ENCODE data around the gene BCHE. TPM values are rescaled to one million over a fixed set of nuclear protein-coding genes. Genes with fewer than 3 reads are reported as not detected.
"Not testable (repeated sequence)": the region's sequence is repeated elsewhere in the genome, so short reads cannot be mapped to it uniquely, and the experiment has no call there.

Gene BCHE
- total RNA-seq, 2 experiments from 2014 or later: not detected

DNA sequence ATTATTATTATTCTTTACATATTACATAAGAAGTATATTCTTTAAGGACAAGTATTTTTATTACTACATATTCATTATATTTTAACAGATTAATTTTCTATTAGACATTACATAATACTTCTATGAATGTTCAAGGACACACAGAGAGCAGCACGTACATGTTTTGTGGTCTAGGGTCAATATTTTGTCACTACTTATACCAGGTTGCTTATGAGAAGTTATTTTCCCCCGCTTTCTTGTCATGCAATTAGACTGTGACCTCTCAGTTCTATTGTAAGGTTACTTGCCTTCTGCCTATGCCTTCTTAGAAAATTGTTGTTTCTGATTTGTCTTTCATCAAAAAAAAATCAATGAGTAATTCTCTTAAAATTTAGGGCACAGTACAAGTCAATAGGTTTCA, 21.5 kb downstream of the BCHE start:
- Mint-ChIP-seq H3K27ac (no peak overlapping the region), H3K4me1 (no peaks in the 10 kb centered on the region), H3K9me3 (ENCODE audit: low read depth) (peaks cover 8% of the 10 kb centered on the region), H3K4me3 (no peak overlapping the region), H3K36me3 (ENCODE audit: low read depth) (no peaks in the 10 kb centered on the region), H3K27me3 (no peaks in the 10 kb centered on the region)
- ATAC-seq (no peak), DNase-seq (no peak)
- ChIA-PET POLR2A (no interaction called here), CTCF (no interaction called here)
- intact Hi-C loops (cut with DNase I, micrococcal nuclease): no loop called here

- Mint-ChIP-seq H3K9me3 (ENCODE audit: low read depth) (peaks cover 8% of the 10 kb centered on the region), H3K36me3 (ENCODE audit: low read depth) (no peaks in the 10 kb centered on the region), H3K27ac (no peak overlapping the region), H3K27me3 (no peaks in the 10 kb centered on the region), H3K4me1 (no peaks in the 10 kb centered on the region), H3K4me3 (no peak overlapping the region)
- ATAC-seq (no peak), DNase-seq (no peak)
- ChIA-PET POLR2A (no interaction called here), CTCF (no interaction called here)
- intact Hi-C loops (cut with DNase I, micrococcal nuclease): no loop called here
Measured at GRCh38 chr3:165814380-165814779, 22.8 kb downstream of the BCHE start.

GRCh38 chr3:165807937-165808336, 29.3 kb downstream of the BCHE start:
- H3K4me1 Mint-ChIP-seq; H3K36me3 Mint-ChIP-seq (ENCODE audit: low read depth); ATAC-seq; H3K27me3 Mint-ChIP-seq; H3K27ac Mint-ChIP-seq; CTCF ChIA-PET; POLR2A ChIA-PET; H3K9me3 Mint-ChIP-seq (ENCODE audit: low read depth); DNase-seq; H3K4me3 Mint-ChIP-seq; intact Hi-C loops (cut with DNase I, micrococcal nuclease): not testable (repeated sequence)

DNA sequence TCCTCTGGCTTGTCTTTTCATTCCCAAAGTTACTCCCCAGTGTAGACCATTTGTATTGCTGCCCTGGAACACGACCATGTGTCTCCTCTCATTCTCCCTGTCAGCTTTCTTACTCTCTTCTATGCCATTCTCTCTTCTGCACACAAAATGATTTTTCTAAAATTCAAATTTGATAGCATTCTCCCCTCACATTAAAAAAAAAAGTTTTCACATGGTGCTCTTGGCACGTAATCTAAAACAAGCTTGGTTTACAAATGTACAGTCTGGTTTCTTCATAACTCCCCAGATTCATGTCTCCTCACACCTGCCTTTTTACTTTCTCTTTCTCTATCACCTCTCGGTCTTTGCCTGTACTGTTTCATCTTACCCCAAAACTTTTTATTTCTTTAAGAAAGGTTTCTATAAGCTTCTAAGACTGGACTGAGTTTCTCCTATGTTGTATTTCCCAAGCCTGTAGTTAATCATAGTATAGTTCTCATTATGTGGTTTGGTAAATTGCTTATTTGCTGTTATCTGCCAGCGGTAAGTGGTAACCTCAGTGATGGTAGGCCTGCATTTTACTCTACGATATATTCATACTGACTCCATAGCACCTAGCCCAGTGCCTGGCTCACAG, 31.2 kb downstream of the BCHE start:
- ATAC-seq: no peak
- H3K4me1 Mint-ChIP-seq: no peaks in the 10 kb centered on the region
- intact Hi-C loops (cut with DNase I, micrococcal nuclease): no loop called here
- no peaks in the 10 kb centered on the region for H3K27me3 Mint-ChIP-seq
- ChIA-PET POLR2A (no interaction called here), CTCF (no interaction called here)
- H3K27ac Mint-ChIP-seq: no peak overlapping the region
- no peak for DNase-seq
- no peak overlapping the region for H3K4me3 Mint-ChIP-seq
- H3K9me3 Mint-ChIP-seq (ENCODE audit: low read depth): no peaks in the 10 kb centered on the region
- H3K36me3 Mint-ChIP-seq (ENCODE audit: low read depth): no peaks in the 10 kb centered on the region

- H3K9me3 Mint-ChIP-seq (ENCODE audit: low read depth): no peaks in the 10 kb centered on the region
- H3K27me3 Mint-ChIP-seq: no peaks in the 10 kb centered on the region
- no peaks in the 10 kb centered on the region for H3K36me3 Mint-ChIP-seq (ENCODE audit: low read depth)
- no peak overlapping the region for H3K27ac Mint-ChIP-seq
- no peak for DNase-seq
- POLR2A ChIA-PET: no interaction called here
- CTCF ChIA-PET: no interaction called here
- no peak for ATAC-seq
- intact Hi-C loops (cut with DNase I, micrococcal nuclease): no loop called here
- H3K4me3 Mint-ChIP-seq: no peak overlapping the region
- H3K4me1 Mint-ChIP-seq: no peaks in the 10 kb centered on the region
Measured at GRCh38 chr3:165803471-165803870, 33.8 kb downstream of the BCHE start.

DNA sequence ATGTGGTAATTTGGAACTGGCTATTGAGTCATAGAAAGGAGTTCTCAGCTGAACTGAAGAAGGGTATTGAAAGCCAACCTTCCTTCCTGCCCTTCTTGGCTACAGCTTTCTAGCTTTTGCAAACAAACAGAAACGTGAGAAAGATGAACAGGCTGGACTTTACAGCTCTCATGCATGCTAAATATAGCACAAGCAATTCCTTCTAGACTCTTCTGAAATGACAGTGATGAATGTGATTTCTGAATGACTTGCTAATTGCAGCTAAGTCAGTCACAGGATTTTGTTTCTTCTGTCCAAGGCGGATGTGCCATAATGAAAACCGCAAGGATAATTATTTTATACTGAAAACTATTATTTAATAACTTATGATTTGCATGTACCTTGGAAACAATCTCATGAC, 36.3 kb downstream of the BCHE start:
- DNase-seq (no peak), ATAC-seq (no peak)
- CTCF ChIA-PET: no interaction called here
- Mint-ChIP-seq H3K4me1 (no peaks in the 10 kb centered on the region), H3K36me3 (ENCODE audit: low read depth) (no peaks in the 10 kb centered on the region), H3K4me3 (no peak overlapping the region), H3K27me3 (no peaks in the 10 kb centered on the region), H3K9me3 (ENCODE audit: low read depth) (peaks cover 2% of the 10 kb centered on the region), H3K27ac (no peak overlapping the region)
- POLR2A ChIA-PET: no interaction called here
- intact Hi-C loops (cut with DNase I, micrococcal nuclease): no loop called here

- intact Hi-C loops (cut with DNase I, micrococcal nuclease): no loop called here
- CTCF ChIA-PET: no interaction called here
- H3K4me3 Mint-ChIP-seq: no peak overlapping the region
- DNase-seq (no peak), ATAC-seq (no peak)
- H3K4me1 Mint-ChIP-seq: no peaks in the 10 kb centered on the region
- H3K36me3 Mint-ChIP-seq (ENCODE audit: low read depth): no peaks in the 10 kb centered on the region
- H3K27ac Mint-ChIP-seq: no peak overlapping the region
- POLR2A ChIA-PET: no interaction called here
- no peaks in the 10 kb centered on the region for H3K27me3 Mint-ChIP-seq
- H3K9me3 Mint-ChIP-seq (ENCODE audit: low read depth): peaks cover 2% of the 10 kb centered on the region
Measured at GRCh38 chr3:165799026-165799425, 38.2 kb downstream of the BCHE start.

DNA sequence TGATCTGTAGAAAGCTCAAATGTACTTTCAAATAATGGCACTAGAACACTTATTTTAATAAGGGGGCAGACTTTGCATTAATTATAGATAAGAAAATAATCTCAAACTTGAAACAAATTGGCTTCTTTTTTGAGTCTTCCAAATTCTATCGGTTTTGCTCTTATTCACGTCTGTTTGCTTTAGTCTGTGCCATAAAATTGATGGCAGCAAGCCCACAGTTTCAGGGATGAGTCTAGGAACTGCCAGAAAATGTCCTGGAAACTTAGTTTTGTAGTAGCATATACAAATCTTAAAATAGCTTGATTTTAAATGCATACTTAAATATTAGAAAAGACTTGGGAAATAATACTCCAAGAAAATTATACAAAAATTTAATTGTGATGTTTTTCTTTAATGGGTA, 39.7 kb downstream of the BCHE start:
- Mint-ChIP-seq H3K36me3 (ENCODE audit: low read depth) (no peaks in the 10 kb centered on the region), H3K4me1 (no peaks in the 10 kb centered on the region), H3K9me3 (ENCODE audit: low read depth) (peaks cover 2% of the 10 kb centered on the region), H3K27ac (no peak overlapping the region), H3K27me3 (no peaks in the 10 kb centered on the region), H3K4me3 (no peak overlapping the region)
- intact Hi-C loops (cut with DNase I, micrococcal nuclease): no loop called here
- DNase-seq (no peak), ATAC-seq (no peak)
- CTCF ChIA-PET: no interaction called here
- POLR2A ChIA-PET: no interaction called here

DNA sequence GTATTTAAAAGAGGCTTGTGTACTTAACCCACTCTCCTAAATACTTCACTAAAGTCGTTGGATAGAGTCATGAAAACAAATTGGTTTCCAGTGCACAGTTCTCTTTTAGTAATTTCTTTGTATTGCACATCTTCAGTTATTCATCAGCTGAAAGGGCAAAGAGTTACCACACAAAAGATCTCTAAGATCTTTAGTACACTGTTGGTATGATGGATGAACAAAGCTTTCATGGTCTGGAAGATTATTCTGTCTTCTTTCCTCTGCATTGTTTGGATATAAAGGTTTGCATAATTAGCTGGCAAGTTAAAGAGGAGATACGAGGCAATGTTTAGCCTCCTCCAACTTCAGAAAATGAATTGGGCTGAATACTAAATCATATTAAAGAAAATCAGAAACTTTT, 40.5 kb downstream of the BCHE start:
- ATAC-seq: no peak
- DNase-seq: no peak
- CTCF ChIA-PET: no interaction called here
- Mint-ChIP-seq H3K27ac (no peak overlapping the region), H3K9me3 (ENCODE audit: low read depth) (peaks cover 2% of the 10 kb centered on the region), H3K36me3 (ENCODE audit: low read depth) (no peaks in the 10 kb centered on the region), H3K27me3 (no peaks in the 10 kb centered on the region), H3K4me3 (no peak overlapping the region), H3K4me1 (no peaks in the 10 kb centered on the region)
- POLR2A ChIA-PET: no interaction called here
- intact Hi-C loops (cut with DNase I, micrococcal nuclease): no loop called here

- CTCF ChIA-PET: no interaction called here
- Mint-ChIP-seq H3K27ac (no peak overlapping the region), H3K36me3 (ENCODE audit: low read depth) (no peaks in the 10 kb centered on the region), H3K4me3 (no peak overlapping the region), H3K27me3 (no peaks in the 10 kb centered on the region), H3K9me3 (ENCODE audit: low read depth) (peaks cover 8% of the 10 kb centered on the region), H3K4me1 (no peaks in the 10 kb centered on the region)
- DNase-seq (no peak), ATAC-seq (no peak)
- intact Hi-C loops (cut with DNase I, micrococcal nuclease): no loop called here
- POLR2A ChIA-PET: no interaction called here
Measured at GRCh38 chr3:165788531-165788930, 48.7 kb downstream of the BCHE start.

GRCh38 chr3:165786013-165786412, 51.2 kb downstream of the BCHE start:
- CTCF ChIA-PET: no interaction called here
- no peak overlapping the region for H3K27ac Mint-ChIP-seq

DNA sequence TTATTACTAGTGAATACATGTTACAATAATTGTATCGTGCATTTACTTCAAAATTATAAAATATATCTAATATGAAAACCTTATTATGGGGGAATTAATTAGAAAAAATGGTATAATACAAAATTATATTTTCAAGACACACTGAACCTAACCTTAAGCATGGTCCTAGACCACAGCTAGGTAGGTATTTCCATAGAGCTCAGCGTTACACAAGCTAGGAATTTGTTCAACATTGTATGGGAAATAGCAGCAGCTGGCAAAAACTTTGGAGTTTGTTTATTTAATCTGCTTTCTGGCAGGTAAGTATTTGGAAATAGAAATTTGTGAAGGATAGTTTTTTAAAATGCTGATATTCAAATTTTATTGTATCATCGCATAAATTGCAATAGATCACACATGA, 52.9 kb downstream of the BCHE start:
- CTCF ChIA-PET: no interaction called here

More at GRCh38 chr3:165786013-165786412, 51.2 kb downstream of the BCHE start:
- no peak for DNase-seq
- H3K27me3 Mint-ChIP-seq: no peaks in the 10 kb centered on the region
- H3K9me3 Mint-ChIP-seq (ENCODE audit: low read depth): peaks cover 5% of the 10 kb centered on the region
- no peaks in the 10 kb centered on the region for H3K4me1 Mint-ChIP-seq
- H3K4me3 Mint-ChIP-seq: no peak overlapping the region
- ATAC-seq: no peak
- POLR2A ChIA-PET: no interaction called here
- H3K36me3 Mint-ChIP-seq (ENCODE audit: low read depth): no peaks in the 10 kb centered on the region
- intact Hi-C loops (cut with DNase I, micrococcal nuclease): no loop called here

DNA sequence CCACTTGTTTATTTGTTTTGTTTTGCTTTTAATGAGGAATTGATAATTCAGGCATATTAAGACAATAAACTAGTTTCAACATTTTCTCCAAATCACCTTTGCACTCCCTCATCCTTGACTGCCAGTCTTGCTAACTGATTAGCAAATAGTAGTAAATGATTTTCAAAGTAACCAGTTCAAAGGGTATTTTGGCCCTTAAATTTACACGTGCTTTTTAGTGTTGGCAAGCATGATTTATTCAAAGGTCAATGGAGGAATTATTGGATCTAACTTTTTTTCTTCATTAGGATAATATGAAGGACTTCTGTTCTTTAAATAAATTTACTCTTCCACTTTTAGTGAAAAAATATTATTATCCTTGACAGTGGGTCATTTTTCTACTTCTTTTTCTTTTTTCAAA, 53.8 kb downstream of the BCHE start:
- H3K27me3 Mint-ChIP-seq: no peaks in the 10 kb centered on the region
- H3K4me1 Mint-ChIP-seq: no peaks in the 10 kb centered on the region
- H3K9me3 Mint-ChIP-seq (ENCODE audit: low read depth): peaks cover 2% of the 10 kb centered on the region
- no peak overlapping the region for H3K27ac Mint-ChIP-seq
- no peaks in the 10 kb centered on the region for H3K36me3 Mint-ChIP-seq (ENCODE audit: low read depth)
- intact Hi-C loops (cut with DNase I, micrococcal nuclease): no loop called here
- ChIA-PET CTCF (no interaction called here), POLR2A (no interaction called here)
- H3K4me3 Mint-ChIP-seq: no peak overlapping the region
- DNase-seq: no peak
- no peak for ATAC-seq

More for the DNA sequence above, 52.9 kb downstream of the BCHE start:
- intact Hi-C loops (cut with DNase I, micrococcal nuclease): no loop called here
- POLR2A ChIA-PET: no interaction called here
- no peak for ATAC-seq
- Mint-ChIP-seq H3K4me1 (no peaks in the 10 kb centered on the region), H3K36me3 (ENCODE audit: low read depth) (no peaks in the 10 kb centered on the region), H3K27ac (no peak overlapping the region), H3K9me3 (ENCODE audit: low read depth) (peaks cover 2% of the 10 kb centered on the region), H3K4me3 (no peak overlapping the region), H3K27me3 (no peaks in the 10 kb centered on the region)
- no peak for DNase-seq
